ENCODE results near the gene TMEM40.
"Not testable (repeated sequence)": the region's sequence is repeated elsewhere in the genome, so short reads cannot be mapped to it uniquely, and the experiment has no call there.

The TMEM40 gene

DNA sequence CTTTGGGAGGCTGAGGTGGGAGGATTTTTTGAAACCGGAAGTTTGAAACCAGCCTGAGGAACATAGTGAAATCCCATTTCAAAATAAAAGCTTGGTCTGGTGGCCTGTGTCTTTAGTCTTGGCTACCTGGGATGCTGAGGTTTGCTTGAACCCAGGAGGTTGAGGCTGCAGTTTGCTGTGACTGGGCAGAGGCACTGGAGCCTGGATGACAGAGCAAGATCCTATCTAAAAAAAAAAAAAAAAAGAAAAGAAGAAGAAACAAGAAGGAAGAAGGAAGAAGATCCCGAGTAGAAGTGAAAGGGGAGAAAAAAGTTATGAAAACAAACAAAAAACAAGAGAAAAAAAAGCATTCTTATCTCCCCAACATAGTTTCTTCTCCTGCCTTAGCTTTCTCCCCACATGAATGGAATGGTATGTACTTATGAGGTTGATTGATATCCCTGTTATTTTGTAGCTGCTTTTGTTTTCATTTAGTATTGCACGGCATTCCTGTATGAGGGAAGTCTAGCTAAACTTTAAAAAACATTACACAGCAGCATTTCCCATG is 42.4 kb downstream of the TMEM40 start:
- DNase-seq (ENCODE audit: low read depth), result no peak

DNA sequence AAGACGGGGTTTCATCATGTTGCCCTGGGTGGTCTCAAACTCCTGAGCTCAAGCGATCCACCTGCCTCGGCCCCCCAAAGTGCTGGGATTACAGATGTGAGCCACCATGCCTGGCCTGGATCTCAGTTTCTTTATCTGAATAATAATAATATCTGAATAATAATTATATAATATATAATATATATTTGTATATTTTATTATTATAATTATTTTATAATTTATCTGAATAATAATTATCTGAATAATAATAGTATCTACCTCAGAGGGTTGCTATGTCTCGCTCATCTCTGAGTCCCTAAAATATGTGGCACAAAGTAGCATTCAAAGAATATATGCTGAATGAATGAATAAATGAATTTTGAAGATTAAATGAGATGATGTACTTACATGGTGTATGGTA is 44.8 kb downstream of the TMEM40 start:
- no peak for DNase-seq (ENCODE audit: low read depth)

DNA sequence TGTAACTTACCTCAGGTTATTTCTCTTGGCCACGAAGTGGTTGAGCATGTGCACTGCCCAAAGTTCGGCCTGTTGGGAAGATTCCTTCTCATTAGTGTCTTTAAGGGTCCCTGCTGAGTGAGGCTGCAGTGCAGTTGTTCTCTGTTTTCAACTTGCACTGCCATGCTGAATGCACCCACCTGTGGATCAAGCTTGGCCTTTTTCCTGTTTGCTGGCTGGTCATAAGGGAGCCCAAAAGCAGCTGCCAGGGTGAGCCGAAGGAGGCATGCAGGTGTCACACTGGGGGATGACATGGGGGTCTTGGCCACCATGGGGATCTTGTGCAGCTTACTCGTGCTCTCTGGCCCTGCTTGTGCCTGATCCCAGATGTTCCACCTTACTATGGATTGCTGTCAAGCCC is 49.0 kb downstream of the TMEM40 start:
- DNase-seq (ENCODE audit: low read depth), result no peak

DNA sequence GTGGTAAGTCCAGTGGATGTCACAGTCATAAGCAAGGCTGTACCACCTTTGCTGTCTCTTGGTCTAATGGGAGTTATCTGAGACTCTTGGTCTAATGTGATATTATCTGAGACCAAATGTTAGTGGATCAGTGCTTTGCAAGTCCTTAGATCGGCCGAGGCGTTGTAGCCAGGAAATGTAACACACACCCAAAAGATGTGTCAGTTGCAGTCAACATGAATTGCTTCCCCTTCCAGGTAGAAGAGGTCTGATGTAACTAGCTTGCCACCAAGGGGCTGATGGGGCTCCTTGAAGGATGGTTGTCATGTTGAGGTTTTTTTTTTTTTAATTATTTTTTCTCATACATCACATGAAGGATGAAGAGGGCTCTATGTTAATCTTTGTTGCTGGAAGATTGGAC is 49.7 kb downstream of the TMEM40 start:
- no peak for DNase-seq (ENCODE audit: low read depth)

DNA sequence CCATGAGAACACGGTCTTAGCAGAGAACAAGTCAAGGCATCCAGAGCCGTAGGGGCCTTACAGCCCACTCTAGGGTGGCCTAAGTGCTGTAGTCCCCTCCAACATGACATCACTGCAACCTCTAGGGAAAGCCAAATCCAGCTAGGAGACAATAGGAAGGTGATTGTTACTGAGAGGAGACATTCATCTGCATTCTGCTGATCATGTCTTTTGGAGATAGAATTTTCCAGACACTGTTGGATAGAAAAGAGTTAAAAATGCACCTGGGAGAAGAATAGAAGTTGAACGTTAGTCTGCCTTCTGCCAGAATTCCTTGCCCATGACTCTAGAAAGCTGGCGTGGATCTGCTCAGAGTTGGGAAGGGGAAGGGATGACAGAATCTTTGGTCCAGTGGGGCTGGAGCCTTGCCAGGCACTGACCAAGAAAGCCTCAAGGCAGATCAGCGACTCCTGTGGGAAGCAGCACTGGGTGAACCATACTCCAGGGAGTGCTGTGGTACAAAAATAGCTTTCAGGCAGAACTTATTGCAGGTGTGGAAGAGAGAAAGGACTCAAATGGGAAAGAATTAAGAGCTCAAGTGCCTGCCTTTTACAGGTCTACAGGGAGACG is 50.4 kb downstream of the TMEM40 start:
- DNase-seq (ENCODE audit: low read depth), result no peak

DNA sequence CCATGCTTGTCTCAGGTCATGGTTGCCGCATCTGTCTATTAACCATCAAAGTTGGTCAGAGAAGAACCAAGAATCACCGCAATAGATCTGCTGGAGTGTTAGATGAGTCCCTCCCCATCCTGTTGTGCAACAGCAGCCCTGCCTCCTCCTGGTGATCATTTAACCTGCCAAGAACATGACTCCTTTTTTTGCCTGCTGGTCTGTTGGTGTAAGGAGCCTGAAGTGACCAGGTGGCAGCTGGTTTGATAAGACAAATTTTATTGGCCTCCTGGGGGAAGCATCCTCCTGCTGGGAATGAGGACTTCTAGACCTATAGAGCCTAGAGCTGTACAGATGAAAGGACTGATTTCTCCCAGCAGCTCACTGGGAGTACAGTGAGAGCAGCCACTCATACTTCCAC is 51.6 kb downstream of the TMEM40 start:
- no peak for DNase-seq (ENCODE audit: low read depth)

DNA sequence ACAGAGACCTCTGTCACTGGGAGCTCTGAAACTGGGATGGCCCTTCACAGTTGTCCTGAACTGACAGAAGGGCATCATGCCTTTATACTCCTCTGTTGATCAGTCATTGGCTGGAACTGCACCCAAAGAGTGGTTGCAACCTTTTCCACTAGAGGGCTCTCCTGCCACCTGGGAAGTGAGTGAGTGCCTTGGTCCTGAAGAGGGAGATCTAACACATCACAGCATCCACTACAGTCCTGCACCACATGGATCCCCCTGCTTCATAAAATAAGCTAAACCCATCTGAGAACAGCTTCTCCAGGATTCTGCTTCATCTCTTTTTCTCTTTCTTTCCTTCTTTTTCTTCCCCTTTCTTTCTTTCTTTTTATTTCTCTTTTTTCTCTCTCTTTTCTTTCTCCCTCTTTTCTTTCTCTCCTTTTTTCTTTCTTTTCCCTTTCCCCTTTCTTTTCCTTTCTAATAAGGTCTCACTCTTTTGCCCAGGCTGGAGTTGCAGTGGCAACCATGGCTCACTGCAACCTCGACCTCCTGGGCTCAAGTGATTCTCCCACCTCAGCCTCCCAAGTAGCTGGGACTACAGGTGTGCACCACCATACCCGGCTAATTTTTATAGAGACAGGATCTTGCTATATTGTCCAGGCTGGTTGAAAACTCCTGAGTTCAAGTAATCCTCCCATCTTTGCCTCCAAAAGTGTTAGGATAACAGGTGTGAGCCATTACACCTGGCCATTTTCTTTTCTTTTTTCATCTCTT is 52.4 kb downstream of the TMEM40 start:
- DNase-seq (ENCODE audit: low read depth), result peak; percentile 4

DNA sequence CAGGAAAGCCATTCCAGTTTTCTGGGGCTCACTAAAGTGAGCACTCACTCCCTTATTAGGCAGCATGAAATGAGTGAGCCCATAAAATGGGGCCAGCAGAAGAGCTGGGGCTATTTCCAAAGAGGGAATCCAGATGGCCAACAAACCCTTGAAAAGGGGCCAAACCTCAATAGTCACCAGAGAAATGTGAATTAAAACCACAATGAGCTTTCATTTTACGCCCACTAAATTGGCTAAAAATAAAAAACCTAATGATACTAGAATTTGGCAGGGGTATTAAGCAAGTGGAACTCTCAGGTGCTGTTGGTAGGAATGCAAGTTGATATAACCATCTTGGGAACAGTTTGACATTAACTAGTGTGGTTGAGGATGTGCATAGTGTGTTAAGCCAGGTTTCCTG is 53.1 kb downstream of the TMEM40 start:
- no peak for DNase-seq (ENCODE audit: low read depth)

DNA sequence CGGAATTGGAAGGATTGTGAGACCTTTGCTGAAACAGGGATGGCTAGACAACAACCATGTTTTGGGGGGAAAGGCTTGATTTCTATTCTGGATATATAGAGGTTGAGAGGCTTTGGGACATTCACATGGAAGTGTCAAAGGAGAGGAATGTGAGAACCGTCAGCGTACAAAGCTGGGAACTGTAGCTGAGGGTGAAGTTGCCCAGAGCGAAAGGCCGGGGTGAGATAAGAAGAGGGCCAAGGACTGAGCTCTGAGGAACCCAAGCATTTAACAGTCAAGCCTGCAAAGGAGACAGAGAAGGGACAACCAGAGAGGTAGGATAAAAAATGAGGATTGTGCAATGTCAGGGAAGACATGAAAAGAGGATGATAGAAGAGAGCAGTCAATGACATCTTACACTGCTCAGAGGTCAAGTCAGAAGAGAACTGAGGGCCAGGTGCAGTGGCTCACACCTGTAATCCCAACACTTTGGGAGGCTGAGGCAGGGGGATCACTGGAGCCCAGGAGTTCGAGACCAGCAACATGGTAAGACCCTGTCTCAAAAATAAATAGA is 53.6 kb downstream of the TMEM40 start:
- no peak for DNase-seq (ENCODE audit: low read depth)

DNA sequence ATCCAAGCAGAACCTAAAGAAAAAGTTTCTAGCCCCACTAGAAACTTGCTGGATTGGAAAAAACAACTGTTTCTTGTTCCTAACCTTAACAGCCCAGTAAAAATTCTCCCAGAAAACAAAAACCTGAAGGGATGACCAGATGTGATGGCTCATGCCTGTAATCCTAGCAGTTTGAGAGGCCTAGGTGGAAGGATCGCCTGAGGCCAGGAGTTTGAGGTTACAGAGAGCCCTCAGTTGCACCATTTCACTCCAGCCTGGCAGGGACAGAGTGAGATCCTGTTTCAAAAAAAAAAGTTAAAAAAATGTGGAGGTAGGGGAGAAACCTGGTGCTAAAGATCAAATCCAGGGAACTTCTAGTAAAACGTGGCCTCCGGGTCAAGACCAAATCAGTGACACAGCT is 56.6 kb downstream of the TMEM40 start:
- no peak for DNase-seq (ENCODE audit: low read depth)

DNA sequence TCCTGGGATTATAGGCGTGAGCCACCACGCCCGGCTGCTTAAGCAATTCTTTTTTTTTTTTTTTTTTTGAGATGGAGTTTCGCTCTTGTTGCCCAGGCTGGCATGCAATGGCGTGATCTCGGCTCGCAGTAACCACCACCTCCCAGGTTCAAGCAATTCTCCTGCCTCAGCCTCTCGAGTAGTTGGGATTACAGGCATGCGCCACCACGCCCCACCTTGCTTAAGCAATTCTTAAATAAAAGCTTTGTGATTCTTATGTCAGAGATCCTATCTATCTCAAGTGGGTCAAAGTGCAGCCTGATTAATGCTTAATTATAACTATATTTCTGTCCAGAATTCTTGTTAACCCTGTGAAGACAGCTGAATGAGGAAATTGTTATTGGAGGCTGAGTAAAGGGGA is 57.5 kb downstream of the TMEM40 start:
- DNase-seq (ENCODE audit: low read depth), result not testable (repeated sequence)

DNA sequence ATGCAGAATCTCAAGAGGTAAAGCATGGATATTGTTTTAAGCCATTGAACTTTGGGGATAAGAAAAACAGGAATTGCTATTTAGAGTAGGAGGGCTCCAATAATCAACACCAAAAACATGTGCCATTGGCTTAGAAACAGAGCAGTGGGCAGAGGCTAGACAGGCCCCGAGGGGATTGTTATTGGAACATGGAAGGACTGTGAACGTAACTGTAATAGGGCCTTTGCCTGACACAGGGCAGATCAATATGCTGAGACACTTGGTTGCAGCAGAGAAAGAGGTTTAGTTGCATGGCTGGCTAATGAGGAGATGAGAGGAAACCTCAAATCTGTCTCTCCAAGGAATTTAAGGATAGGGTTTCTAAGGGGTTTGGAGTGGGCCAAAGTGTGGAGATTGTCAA is 58.3 kb downstream of the TMEM40 start:
- no peak for DNase-seq (ENCODE audit: low read depth)

DNA sequence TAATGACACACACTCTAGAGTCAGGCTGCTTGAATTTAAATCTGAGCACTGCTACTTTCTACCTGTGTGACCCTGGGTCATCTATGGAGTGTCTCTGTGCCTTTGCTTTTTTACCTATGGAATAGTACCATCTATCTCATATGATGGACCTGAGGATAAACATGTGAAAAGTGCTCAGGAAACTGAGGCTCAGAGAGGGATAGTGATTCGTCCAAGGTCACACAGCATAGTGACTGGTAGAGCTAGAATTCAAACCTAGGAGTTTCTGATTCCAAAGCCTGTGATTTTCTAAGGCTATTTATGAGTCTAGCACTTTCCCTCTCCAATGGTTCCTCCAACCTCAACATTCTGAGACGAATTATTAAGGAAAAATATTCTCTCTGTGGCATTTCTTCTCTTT is 63.1 kb downstream of the TMEM40 start:
- DNase-seq (ENCODE audit: low read depth), result no peak

DNA sequence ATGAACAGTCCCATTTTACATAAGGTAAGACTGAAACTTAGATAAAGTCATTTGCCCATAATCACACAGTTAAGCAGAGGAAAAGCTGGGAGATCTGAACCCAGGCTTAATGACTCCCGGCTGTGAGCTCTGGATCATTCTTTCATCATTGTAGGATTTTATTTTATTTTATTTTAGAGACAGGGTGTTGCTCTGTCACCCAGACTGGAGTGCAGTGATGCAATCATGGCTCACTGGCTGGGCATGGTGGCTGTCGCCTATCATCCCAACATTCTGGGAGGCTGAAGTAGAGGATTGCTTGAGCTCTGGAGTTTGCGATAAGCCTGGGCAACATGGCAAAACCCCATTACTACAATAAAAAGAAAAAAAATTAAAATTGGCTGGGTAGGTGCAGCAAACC is 63.9 kb downstream of the TMEM40 start:
- no peak for DNase-seq (ENCODE audit: low read depth)

DNA sequence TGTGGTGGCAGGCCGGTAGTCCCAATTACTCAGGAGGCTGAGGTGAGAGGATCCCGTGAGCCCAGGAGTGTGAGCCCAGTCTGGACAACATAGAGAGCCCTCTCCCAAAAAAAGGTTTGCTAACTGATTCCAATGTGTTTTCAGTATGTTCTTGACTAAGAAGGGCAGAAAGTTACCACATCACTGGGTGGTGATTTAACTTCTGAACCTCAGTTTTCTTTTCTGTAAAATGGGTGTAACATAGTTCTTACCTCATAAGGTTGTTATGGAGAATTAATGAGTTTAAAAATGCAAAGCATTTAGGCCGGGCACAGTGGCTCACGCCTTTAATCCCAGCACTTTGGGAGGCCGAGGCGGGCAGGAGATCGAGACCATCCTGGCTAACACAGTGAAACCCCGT is 66.6 kb downstream of the TMEM40 start:
- DNase-seq (ENCODE audit: low read depth), result no peak

DNA sequence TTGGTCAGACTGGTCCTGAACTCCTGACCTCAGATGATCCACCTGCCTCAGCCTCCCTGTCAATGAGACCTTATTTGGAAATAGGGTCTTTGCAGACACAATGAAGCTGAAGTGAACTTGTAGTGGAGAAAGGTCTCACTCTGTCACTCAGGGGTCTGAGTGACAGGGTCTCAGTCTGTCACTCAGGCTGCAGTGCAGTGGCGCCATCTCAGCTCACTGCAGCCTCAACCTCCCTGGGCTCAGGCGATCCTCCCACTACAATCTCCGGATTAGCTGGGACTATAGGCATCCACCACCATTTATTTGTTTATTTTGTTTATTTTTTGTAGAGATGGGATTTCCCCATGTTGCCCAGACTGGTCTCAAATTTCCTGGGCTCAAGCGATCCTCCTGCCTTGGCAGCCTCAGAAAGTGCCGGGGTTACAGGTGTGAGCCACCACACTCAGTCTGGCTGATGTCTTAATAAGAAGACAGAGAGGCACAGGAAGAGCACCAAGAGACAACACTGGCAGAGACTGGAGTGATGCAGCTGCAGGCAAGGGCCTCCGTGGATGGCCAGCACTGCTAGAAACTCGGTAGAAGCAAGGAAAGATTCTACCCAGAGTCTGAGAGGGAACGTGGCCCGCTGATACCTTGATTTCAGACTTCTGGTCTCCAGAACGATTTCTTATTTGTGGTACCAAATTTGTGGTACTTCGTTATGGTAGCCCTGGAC is 68.9 kb downstream of the TMEM40 start:
- no peak for DNase-seq (ENCODE audit: low read depth)

DNA sequence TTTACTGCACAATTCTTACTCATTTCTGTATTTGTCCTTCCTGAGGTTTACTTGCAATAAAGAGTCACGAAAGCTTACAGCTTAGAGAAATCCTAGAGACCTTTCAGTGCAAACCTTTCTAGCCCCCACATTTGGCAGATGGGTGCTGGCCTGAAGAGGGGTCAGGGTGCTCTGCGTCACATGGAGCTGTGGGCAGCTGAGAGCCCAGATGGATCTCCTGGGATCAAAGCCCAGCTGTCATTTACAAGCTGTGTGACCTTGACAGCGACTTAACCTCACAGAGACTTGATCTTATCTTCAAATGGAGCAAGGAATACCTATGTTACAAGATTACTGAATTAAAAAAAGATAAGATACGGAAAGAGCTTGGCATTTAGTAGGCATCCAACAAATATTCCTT is 71.1 kb downstream of the TMEM40 start:
- DNase-seq (ENCODE audit: low read depth), result no peak

DNA sequence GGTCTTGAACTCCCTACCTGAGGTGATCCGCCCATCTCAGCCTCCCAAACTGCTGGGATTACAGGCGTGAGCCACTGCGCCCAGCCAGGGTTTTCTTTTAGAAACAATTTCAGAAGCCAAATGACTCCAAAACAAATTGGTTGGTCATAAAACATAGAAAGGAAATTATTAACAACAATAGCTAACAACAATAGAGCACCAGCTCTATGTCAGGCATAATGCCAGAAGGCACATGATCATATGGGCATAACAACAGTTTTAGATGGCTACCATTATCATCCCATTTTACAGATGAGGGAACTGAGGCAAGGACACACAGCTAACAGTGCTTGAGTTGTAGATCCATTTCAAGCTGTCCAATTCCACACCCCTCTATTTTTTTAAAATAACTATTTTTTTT is 73.0 kb downstream of the TMEM40 start:
- DNase-seq (ENCODE audit: low read depth), result no peak

Data from activated T-helper 9 cell treated with anti-CD3 and anti-CD28 coated beads, Interleukin-2, amount 50 U/mL, for 16 hours (primary cell).